Measurements from ENCODE around the gene SORCS2. TPM values are rescaled to one million over a fixed set of nuclear protein-coding genes. Genes with fewer than 3 reads are reported as not detected.

The SORCS2 gene
- total and polyA plus RNA-seq, 4 donors = 2.2 to 7.7 (median 2.5) TPM

- Histone ChIP-seq H3K36me3 (ENCODE audit: control insufficient read depth in 4 of 4, insufficient read depth in 4 of 4, low read length in 4 of 4) (no peaks in the 10 kb centered on the region), H3K4me1 (ENCODE audit: control insufficient read depth in 5 of 5, insufficient read depth in 5 of 5, low read length in 5 of 5) (peaks cover 0 to 25% (median 0%) of the 10 kb centered on the region in 5 donors), H3K4me3 (no peak overlapping the region), H3K27me3 (ENCODE audit: control insufficient read depth in 3 of 3, insufficient read depth in 3 of 3, low read length in 2 of 3) (no peaks in the 10 kb centered on the region), H3K9ac (ENCODE audit: insufficient read depth in 1 of 2, low read length in 2 of 2) (no peak overlapping the region), H3K9me3 (ENCODE audit: control insufficient read depth in 4 of 4, insufficient read depth in 3 of 4, low read length in 3 of 4) (peaks cover 0 to 4% (median 0%) of the 10 kb centered on the region in 4 donors), H3K27ac (ENCODE audit: low read depth in 1 of 2, low read length in 1 of 2) (no peak overlapping the region)
- peak; percentile 41 to 55 (median 48) for DNase-seq
- 33 to 47% methylated on average over 24 of the region's 24 CpGs for WGBS, 2 donors
- peak; percentile 71 for ATAC-seq (ENCODE audit: insufficient read depth, low FRiP score)
- TF ChIP-seq CTCF (IDR thresholded peaks at IDR 0.05; ENCODE audit: control extremely low read depth, extremely low read depth) = peak; percentile 38
Observed at GRCh38 chr4:7335344-7336066, 143.2 kb downstream of the SORCS2 start.

GRCh38 chr4:7336067-7336569 lies 143.8 kb downstream of the SORCS2 start:
- TF ChIP-seq CTCF (IDR thresholded peaks at IDR 0.05; ENCODE audit: control extremely low read depth, extremely low read depth) = no peak
- DNase-seq (no peak), ATAC-seq (ENCODE audit: insufficient read depth, low FRiP score) (no peak)
- Histone ChIP-seq H3K36me3 (ENCODE audit: control insufficient read depth in 4 of 4, insufficient read depth in 4 of 4, low read length in 4 of 4) (no peaks in the 10 kb centered on the region), H3K4me3 (no peak overlapping the region), H3K4me1 (ENCODE audit: control insufficient read depth in 5 of 5, insufficient read depth in 5 of 5, low read length in 5 of 5) (peaks cover 0 to 25% (median 0%) of the 10 kb centered on the region in 5 donors), H3K27ac (ENCODE audit: low read depth in 1 of 2, low read length in 1 of 2) (no peak overlapping the region), H3K9ac (ENCODE audit: insufficient read depth in 1 of 2, low read length in 2 of 2) (no peak overlapping the region), H3K9me3 (ENCODE audit: control insufficient read depth in 4 of 4, insufficient read depth in 3 of 4, low read length in 3 of 4) (peaks cover 0 to 7% (median 0%) of the 10 kb centered on the region in 4 donors), H3K27me3 (ENCODE audit: control insufficient read depth in 3 of 3, insufficient read depth in 3 of 3, low read length in 2 of 3) (no peaks in the 10 kb centered on the region)
- WGBS, 2 donors = 66 to 74% methylated on average over 15 to 17 of the region's 17 CpGs

DNA sequence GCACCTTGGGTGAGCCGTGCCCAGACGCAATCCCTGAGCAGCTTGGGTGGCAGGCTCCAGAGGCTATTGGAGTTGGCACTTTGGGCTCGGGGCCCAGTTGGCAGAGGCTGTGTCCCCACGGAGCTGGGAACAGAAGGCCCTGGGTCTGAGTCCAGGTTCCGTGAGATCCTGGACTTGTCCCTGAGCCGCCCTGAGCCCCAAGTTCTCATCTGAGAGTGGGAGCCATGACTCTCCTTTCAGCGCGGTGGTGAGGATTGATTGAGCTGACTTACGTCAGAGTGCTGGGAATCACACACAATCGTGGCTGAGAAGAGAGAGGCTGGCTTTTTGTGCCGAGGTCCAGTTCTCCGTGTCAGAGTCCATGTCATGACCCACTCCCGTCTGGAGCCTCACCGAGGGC lies 144.4 kb downstream of the SORCS2 start:
- no peak for ATAC-seq (ENCODE audit: insufficient read depth, low FRiP score)
- WGBS, 2 donors = 83 to 84% methylated on average over 14 of the region's 14 CpGs
- no peak overlapping the region for H3K4me3 ChIP-seq
- peaks cover 0 to 7% (median 1%) of the 10 kb centered on the region in 4 donors for H3K9me3 ChIP-seq (ENCODE audit: control insufficient read depth in 4 of 4, insufficient read depth in 3 of 4, low read length in 3 of 4)
- no peaks in the 10 kb centered on the region for H3K27me3 ChIP-seq (ENCODE audit: control insufficient read depth in 3 of 3, insufficient read depth in 3 of 3, low read length in 2 of 3)
- no peaks in the 10 kb centered on the region for H3K36me3 ChIP-seq (ENCODE audit: control insufficient read depth in 4 of 4, insufficient read depth in 4 of 4, low read length in 4 of 4)
- no peak overlapping the region for H3K27ac ChIP-seq (ENCODE audit: low read depth in 1 of 2, low read length in 1 of 2)
- H3K9ac ChIP-seq (ENCODE audit: insufficient read depth in 1 of 2, low read length in 2 of 2) = no peak overlapping the region
- no peak for TF ChIP-seq CTCF (IDR thresholded peaks at IDR 0.05; ENCODE audit: control extremely low read depth, extremely low read depth)
- peaks cover 0 to 25% (median 0%) of the 10 kb centered on the region in 5 donors for H3K4me1 ChIP-seq (ENCODE audit: control insufficient read depth in 5 of 5, insufficient read depth in 5 of 5, low read length in 5 of 5)
- DNase-seq = no peak
